Choroid plexus epithelial cell (primary cell): ENCODE measurements around the gene EBF3.
A peak's percentile ranks its signal among the peaks of the same experiment; 100 is the strongest.

ENCODE experiments used
- DNase-seq: peaks from one replicate; pipeline ENCODE4 v3.0.0-alpha.2; 2010; ENCODE audit warnings: low read depth
- H3K4me3 ChIP-seq: 2 replicates; pipeline ENCODE4 v1.5.1; 2011; ENCODE audit warnings: low read depth, mild to moderate bottlenecking, control low read depth, low read length, moderate library complexity
- TF ChIP-seq, protein P1 (sequence below): conservative IDR thresholded peaks from 2 replicates; pipeline ENCODE4 v1.5.1; 2011; ENCODE audit warnings: low read depth, mild to moderate bottlenecking, control low read depth, inconsistent platforms, low read length, moderate library complexity

EBF3 gene

DNA sequence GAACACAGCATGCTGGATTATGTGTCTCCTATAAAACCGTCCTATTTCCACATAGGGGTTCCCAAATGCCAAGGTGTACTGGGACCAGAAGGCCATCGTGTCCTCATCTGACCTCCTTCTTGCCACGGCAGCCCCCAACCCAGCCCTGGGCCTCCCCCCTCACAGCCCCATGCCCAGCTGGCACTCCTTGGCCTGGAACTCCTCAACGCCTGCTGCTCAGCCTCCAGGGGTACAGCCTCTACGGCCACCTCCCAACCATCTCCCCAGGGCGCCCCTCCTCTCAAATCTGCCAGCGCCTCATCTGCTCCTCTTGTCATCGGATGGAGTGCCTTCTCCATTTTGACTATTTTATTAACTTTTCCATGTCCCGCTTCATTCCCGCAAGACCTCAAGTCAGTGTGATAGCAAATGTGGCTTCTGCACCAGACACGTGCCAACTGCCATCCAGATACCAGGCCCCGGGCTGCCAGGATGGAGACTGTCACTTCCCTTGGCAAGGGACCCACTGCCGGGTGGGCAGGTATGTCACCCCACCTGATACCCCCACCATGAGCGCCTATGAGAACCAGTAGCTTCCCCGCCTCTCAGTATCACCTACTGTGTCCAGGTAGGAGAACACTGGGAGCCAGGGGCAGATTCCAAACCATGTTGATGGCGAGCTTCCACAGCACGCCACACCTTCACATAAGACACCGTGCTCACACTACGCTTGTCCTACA is 106.7 kb downstream of the EBF3 start:
- TF ChIP-seq, protein P1, sequence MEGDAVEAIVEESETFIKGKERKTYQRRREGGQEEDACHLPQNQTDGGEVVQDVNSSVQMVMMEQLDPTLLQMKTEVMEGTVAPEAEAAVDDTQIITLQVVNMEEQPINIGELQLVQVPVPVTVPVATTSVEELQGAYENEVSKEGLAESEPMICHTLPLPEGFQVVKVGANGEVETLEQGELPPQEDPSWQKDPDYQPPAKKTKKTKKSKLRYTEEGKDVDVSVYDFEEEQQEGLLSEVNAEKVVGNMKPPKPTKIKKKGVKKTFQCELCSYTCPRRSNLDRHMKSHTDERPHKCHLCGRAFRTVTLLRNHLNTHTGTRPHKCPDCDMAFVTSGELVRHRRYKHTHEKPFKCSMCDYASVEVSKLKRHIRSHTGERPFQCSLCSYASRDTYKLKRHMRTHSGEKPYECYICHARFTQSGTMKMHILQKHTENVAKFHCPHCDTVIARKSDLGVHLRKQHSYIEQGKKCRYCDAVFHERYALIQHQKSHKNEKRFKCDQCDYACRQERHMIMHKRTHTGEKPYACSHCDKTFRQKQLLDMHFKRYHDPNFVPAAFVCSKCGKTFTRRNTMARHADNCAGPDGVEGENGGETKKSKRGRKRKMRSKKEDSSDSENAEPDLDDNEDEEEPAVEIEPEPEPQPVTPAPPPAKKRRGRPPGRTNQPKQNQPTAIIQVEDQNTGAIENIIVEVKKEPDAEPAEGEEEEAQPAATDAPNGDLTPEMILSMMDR, result no peak
- DNase-seq, result no peak
- H3K4me3 ChIP-seq, result no peak overlapping the region

DNA sequence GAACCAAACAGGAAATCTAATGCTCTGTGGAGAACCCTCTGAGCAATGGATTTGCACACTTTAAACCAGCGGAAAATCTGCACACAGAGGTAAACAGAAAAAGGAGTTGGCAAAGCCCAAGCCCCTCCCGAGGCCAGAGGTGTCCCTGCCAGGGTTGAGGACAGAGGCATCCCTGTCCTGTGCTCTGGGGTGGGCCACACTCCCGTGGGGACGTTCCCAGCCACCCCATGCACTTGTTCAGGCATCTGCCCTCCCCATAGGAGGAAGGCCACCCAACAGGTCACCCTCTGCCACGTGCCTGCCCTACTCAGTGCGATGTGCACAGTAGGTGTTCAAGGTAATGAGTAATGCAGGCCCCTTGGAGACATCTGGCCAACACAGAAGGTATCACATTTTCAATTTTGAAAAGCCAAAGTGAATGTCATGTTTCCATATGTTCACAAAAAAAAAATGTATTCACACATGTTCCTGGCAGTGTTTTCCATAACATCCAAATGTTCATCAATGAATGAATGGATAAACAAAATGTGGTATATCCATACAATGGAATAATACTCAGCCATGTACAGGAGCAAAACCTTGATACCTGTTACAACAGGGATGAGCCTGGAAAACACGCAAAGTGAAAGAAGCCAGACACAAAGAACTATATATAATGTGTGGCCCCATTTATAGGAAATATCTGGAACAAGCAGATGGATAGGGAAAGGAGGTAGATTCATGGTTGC is 108.1 kb downstream of the EBF3 start:
- H3K4me3 ChIP-seq, result no peak overlapping the region
- DNase-seq, result no peak
- TF ChIP-seq, protein P1, result no peak

DNA sequence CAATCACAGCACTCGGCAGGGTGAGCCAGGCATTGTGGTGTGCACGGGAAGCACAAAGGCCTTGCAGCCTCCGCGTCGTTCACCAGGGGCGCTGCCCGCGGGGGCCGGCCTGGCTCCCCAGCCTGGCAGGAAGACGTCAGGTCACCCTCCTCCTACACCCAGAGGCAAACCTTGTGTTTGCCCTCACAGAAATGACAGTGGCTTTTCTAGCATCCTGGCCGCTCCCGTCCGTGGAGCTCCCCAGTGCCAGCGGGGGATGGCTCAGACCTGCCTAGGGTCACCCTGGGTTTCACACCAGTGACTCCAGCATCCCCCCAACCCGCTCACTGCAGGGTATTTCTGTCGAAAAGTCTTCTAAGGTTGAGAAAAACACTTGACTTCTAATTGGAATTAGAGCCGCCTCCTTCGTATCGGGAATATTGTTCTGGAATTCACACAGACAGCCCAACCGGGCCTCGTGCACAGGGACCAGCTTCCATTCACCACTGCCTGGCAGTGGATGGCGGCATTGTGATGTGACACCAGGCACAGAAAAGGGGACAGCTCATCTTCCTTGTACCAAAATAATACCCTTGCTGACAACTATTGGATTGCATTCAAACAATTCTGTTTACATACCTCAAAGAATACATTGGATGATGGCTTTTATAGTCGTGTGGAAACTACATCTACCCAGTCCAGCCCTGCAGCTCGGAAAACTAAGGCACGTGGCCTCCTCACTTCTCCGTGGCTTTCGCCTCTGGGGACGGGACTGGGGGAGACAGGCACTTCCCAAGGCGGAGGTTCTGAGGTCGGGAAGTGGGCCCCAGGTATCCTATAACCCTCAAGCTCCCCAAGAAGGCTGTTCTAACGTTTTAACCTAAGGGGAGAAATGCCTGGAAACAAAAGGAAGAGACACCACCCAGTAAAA is 109.0 kb downstream of the EBF3 start:
- H3K4me3 ChIP-seq, result no peak overlapping the region
- no peak for DNase-seq
- TF ChIP-seq, protein P1, result no peak

DNA sequence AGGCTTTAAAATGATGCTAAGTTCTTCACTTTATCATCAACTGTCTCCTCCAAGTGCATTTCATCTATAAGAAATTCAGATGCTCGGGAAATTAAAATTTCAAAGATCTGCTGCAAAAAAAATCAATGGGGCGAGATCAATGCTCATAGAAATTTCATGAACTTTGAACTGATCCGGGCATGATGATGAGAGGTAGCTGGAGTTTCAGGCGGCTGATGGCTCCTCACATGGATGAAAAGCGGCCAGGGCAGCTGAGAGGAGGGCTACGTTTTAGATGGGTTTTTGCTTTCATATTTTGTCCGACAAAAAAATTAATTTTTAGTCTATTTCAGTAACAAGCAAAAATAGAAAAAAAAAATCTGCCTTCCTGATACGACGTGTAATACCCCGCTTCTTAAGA is 109.9 kb downstream of the EBF3 start:
- DNase-seq, result no peak
- H3K4me3 ChIP-seq, result no peak overlapping the region

DNA sequence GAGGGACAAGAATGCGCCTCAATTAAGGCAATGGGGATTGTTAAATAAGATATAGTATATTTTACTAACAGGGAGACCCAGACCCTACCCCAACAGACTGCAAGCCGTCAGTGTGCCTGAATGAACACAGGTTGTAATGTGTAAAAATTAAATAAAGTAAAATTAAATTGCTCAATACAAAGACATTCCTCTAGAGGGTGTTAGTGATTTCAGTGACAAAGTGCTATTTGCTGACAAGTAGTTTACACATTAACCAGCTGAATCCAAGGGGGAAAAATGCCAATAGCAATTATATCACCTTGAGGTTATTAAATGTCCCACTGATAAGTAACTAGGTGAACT is 110.5 kb downstream of the EBF3 start:
- peak; percentile 39 for DNase-seq
- H3K4me3 ChIP-seq, result no peak overlapping the region
- TF ChIP-seq, protein P1, result peak; percentile 42

More for the DNA sequence above, 109.9 kb downstream of the EBF3 start:
- TF ChIP-seq, protein P1, result no peak

DNA sequence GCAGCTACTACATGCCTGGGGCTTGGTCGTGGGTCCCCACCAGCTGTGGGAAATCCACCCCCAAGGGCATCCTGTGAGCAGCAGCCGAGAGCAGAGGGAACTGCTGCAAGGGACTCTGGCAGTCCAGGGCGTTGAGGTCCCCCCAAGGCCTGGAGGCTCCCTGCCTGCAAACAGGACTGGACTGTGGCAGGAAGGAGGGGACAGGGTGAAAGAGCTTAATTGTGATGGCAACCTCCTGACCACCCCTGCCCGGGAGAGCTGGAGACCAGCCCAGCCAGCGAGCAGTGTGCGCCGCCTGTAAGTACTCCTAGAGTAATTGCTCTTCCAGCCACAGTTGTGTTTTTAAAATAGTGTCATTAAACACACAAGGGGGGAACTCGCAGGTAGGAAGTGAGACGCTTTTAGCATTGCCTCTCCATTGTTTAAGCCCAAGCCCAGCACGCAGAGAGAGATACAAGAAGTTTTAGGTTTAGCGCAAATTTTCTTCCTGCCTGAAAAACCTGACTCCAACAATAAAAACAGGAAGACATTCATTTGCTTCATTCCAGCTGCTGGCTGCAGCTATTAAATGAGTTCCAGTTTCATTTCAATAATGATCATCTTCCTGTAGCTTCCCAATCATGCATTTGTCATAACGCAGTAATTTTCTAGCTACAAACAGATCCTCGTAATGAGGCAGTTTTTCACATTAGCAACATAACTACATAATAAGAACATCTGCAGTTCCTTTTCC is 111.1 kb downstream of the EBF3 start:
- no peak overlapping the region for H3K4me3 ChIP-seq
- TF ChIP-seq, protein P1, result no peak

More for the DNA sequence above, 111.1 kb downstream of the EBF3 start:
- DNase-seq, result no peak
